ENCODE data around the gene SDK1.

The SDK1 gene

GRCh38 chr7:3732395-3733005, 431.4 kb downstream of the SDK1 start:
- no peak for DNase-seq (ENCODE audit: low spot score)
- TF ChIP-seq, protein P1, sequence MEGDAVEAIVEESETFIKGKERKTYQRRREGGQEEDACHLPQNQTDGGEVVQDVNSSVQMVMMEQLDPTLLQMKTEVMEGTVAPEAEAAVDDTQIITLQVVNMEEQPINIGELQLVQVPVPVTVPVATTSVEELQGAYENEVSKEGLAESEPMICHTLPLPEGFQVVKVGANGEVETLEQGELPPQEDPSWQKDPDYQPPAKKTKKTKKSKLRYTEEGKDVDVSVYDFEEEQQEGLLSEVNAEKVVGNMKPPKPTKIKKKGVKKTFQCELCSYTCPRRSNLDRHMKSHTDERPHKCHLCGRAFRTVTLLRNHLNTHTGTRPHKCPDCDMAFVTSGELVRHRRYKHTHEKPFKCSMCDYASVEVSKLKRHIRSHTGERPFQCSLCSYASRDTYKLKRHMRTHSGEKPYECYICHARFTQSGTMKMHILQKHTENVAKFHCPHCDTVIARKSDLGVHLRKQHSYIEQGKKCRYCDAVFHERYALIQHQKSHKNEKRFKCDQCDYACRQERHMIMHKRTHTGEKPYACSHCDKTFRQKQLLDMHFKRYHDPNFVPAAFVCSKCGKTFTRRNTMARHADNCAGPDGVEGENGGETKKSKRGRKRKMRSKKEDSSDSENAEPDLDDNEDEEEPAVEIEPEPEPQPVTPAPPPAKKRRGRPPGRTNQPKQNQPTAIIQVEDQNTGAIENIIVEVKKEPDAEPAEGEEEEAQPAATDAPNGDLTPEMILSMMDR (IDR thresholded peaks at IDR 0.05; ENCODE audit: extremely low read depth, insufficient read depth, missing control alignments) = no peak
- in situ Hi-C loops (cut with MboI; ENCODE audit: low pct_unique_long_range_greater_than_20kb, low sequenced_read_pairs, unreplicated experiment) = no loop called here

DNA sequence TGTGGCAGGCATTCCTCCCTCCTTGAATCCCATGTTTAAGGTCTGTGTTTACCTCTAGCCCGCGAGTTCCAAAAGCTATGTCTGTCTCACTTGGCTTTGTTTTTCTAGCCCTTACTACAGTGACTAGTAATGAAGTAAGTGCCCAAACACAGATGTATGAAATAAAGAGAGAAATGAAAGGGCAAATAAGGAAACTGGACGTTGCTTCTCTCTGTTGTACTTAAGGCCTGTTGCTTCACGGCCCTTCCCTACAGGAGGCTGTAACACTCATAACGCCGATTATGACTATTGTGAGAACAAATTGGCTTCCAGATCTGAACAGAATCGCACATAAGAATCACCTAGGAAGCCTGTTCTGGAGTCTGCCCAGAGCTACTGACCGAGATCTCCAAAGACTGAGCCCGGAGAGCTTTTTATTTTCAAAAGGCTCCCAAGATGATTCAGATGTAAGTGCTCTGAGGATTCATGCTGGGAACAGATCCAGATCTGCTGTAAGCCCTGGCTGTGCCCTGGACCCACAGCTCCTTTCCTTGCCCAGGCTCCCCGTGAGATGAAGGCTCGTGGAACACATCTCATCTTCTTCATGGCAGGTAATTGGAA, 432.6 kb downstream of the SDK1 start:
- in situ Hi-C loops (cut with MboI; ENCODE audit: low pct_unique_long_range_greater_than_20kb, low sequenced_read_pairs, unreplicated experiment) = no loop called here
- DNase-seq (ENCODE audit: low spot score) = no peak
- TF ChIP-seq, protein P1 (IDR thresholded peaks at IDR 0.05; ENCODE audit: extremely low read depth, insufficient read depth, missing control alignments) = no peak

GRCh38 chr7:3738964-3739363, 437.9 kb downstream of the SDK1 start:
- DNase-seq (ENCODE audit: low spot score) = no peak
- TF ChIP-seq, protein P1 (IDR thresholded peaks at IDR 0.05; ENCODE audit: extremely low read depth, insufficient read depth, missing control alignments) = no peak
- in situ Hi-C loops (cut with MboI; ENCODE audit: low pct_unique_long_range_greater_than_20kb, low sequenced_read_pairs, unreplicated experiment) = no loop called here

- no peak for DNase-seq (ENCODE audit: low spot score)
- in situ Hi-C loops (cut with MboI; ENCODE audit: low pct_unique_long_range_greater_than_20kb, low sequenced_read_pairs, unreplicated experiment) = no loop called here
Observed at GRCh38 chr7:3739983-3740382, 438.9 kb downstream of the SDK1 start.

DNA sequence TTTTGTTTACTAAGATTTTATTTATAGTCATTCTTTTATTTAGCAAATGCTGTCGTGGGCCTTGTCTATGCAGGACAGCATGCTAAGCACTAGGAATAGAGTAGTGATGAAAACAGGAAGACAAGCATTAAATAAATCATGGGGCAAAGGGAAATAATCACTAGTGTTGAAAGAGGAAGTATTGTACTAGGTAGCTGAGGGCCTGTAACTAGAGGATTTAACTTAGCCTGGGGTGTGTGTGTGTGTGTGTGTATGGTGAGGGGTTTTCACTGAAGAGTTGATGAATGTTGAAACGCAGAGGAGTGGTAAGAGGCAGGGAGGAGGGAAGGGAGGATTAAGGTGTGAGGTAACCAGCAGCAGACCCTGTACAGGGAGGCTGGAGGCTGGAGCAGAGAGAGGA, 446.4 kb downstream of the SDK1 start:
- TF ChIP-seq, protein P1 (IDR thresholded peaks at IDR 0.05; ENCODE audit: extremely low read depth, insufficient read depth, missing control alignments) = no peak
- in situ Hi-C loops (cut with MboI; ENCODE audit: low pct_unique_long_range_greater_than_20kb, low sequenced_read_pairs, unreplicated experiment) = no loop called here
- DNase-seq (ENCODE audit: low spot score) = no peak

More at GRCh38 chr7:3739983-3740382, 438.9 kb downstream of the SDK1 start:
- TF ChIP-seq, protein P1 (IDR thresholded peaks at IDR 0.05; ENCODE audit: extremely low read depth, insufficient read depth, missing control alignments) = no peak

DNA sequence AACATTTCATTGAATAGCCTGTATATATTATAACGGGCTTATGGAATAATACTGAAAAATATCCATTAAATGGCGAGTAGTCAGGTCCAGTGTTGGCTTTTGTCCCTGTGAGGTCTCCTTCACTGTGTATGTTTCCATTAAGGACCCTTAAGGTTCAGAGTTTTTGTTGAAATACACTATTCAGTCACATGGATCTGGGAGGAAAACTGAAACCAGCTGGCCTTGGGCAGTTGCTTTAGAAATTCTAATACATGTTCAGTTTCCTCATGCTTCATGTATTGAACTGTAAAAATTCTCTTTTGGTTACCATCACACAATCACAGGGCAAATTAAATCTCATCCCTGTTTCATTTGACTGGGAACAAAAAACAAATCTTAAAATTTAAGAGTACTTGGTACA, 447.3 kb downstream of the SDK1 start:
- DNase-seq (ENCODE audit: low spot score) = no peak
- TF ChIP-seq, protein P1 (IDR thresholded peaks at IDR 0.05; ENCODE audit: extremely low read depth, insufficient read depth, missing control alignments) = no peak
- in situ Hi-C loops (cut with MboI; ENCODE audit: low pct_unique_long_range_greater_than_20kb, low sequenced_read_pairs, unreplicated experiment) = no loop called here
